GM06990 (cell line): ENCODE measurements around the gene SDCCAG8.
"Not testable (repeated sequence)": the region's sequence is repeated elsewhere in the genome, so short reads cannot be mapped to it uniquely, and the experiment has no call there.

ENCODE experiments used
- DNase-seq: peaks from one replicate; pipeline ENCODE4 v3.0.0-alpha.2; 2011; ENCODE audit not compliant: insufficient read length; ENCODE audit errors: extremely low read depth
- H3K27me3 ChIP-seq: replicated peaks from 2 replicates; pipeline ENCODE4 v1.6.0; 2011; ENCODE audit warnings: low read length; ENCODE audit not compliant: control insufficient read depth, insufficient read depth
- H3K36me3 ChIP-seq: 2 replicates; pipeline ENCODE4 v1.5.1; 2011; ENCODE audit warnings: low read length; ENCODE audit not compliant: control insufficient read depth, insufficient read depth
- H3K4me3 ChIP-seq: replicated peaks from 2 replicates; pipeline ENCODE4 v1.5.1; 2011; ENCODE audit warnings: low read depth, mild to moderate bottlenecking, control low read depth, low read length
- TF ChIP-seq, protein P1 (sequence below): IDR thresholded peaks from 2 replicates; pipeline ENCODE4 v1.5.1; 2011; ENCODE audit warnings: low read length, control low read depth, mild to moderate bottlenecking, inconsistent platforms; ENCODE audit not compliant: insufficient read depth, poor library complexity, severe bottlenecking

SDCCAG8 gene

DNA sequence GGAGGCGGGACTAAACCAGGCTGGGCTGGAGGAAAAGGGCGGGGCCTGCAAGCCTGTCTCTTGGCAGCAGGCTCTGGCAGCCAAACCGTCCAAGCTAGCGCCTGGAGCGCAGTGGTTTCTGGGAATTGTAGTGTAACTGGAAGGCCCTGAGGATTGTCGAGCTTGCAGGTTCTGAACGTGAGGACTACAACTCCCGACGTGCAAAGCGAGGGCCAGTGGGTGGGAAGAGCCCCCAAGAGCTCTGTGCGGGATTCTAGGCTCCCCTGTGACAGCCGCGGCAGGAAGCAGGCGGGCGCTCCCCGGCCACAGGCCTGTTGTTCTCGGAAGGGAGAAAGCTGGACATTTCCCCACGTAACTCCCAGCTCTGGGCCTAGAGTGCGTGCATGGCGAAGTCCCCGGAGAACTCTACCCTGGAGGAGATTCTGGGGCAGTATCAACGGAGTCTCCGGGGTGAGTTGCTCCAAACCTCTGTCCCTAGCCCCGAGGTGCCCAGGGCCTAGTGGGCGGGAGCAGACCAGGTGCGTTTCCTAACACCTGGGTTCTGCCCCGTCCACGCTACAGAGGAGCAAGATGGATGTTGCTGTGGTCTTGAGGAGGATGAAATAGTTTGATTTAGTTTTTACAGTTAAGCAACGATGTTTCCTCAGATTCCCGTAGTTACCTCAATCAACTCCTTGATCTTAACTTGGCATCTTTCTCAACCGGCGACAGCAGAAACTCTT, at the start of gene SDCCAG8:
Gene SDCCAG8, plus strand, starts transcription at position 251 of the 722 bp plus-strand sequence. Its CDS starts 133 bp downstream, at position 384.
- TF ChIP-seq, protein P1, sequence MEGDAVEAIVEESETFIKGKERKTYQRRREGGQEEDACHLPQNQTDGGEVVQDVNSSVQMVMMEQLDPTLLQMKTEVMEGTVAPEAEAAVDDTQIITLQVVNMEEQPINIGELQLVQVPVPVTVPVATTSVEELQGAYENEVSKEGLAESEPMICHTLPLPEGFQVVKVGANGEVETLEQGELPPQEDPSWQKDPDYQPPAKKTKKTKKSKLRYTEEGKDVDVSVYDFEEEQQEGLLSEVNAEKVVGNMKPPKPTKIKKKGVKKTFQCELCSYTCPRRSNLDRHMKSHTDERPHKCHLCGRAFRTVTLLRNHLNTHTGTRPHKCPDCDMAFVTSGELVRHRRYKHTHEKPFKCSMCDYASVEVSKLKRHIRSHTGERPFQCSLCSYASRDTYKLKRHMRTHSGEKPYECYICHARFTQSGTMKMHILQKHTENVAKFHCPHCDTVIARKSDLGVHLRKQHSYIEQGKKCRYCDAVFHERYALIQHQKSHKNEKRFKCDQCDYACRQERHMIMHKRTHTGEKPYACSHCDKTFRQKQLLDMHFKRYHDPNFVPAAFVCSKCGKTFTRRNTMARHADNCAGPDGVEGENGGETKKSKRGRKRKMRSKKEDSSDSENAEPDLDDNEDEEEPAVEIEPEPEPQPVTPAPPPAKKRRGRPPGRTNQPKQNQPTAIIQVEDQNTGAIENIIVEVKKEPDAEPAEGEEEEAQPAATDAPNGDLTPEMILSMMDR = no peak
- Histone ChIP-seq H3K36me3 (no peaks in the 10 kb centered on the region), H3K4me3 (peak within 1 kb of the TSS; percentile 90), H3K27me3 (no peaks in the 10 kb centered on the region)
- peak; percentile 90 for DNase-seq

GRCh38 chr1:243211984-243212383, 43.9 kb upstream of the SDCCAG8 start:
- not testable (repeated sequence) for H3K36me3 ChIP-seq, H3K27me3 ChIP-seq, DNase-seq, H3K4me3 ChIP-seq

- no peak for DNase-seq
- Histone ChIP-seq H3K27me3 (no peaks in the 10 kb centered on the region), H3K4me3 (no peak overlapping the region), H3K36me3 (no peaks in the 10 kb centered on the region)
- TF ChIP-seq, protein P1 = no peak
Measured at GRCh38 chr1:243213045-243213787, 42.6 kb upstream of the SDCCAG8 start.

GRCh38 chr1:243215276-243215875, 40.5 kb upstream of the SDCCAG8 start:
- not testable (repeated sequence) for H3K27me3 ChIP-seq, H3K36me3 ChIP-seq, H3K4me3 ChIP-seq, DNase-seq

- no peak for DNase-seq
- TF ChIP-seq, protein P1 = no peak
- H3K27me3 ChIP-seq = no peaks in the 10 kb centered on the region
- H3K4me3 ChIP-seq = no peak overlapping the region
- H3K36me3 ChIP-seq = no peaks in the 10 kb centered on the region; the same call in none of the 2 replicates
Measured at GRCh38 chr1:243216741-243217140, 39.1 kb upstream of the SDCCAG8 start.

GRCh38 chr1:243217349-243217748, 38.5 kb upstream of the SDCCAG8 start:
- no peak overlapping the region for H3K4me3 ChIP-seq
- H3K36me3 ChIP-seq = peaks cover under 1% of the 10 kb centered on the region
- no peaks in the 10 kb centered on the region for H3K27me3 ChIP-seq
- TF ChIP-seq, protein P1 = no peak
- no peak for DNase-seq
